Putamen (tissue), 1 donor: ENCODE results near the gene GPS1.

ENCODE experiments used
- DNase-seq: peaks from one replicate; pipeline ENCODE4 v3.0.0-alpha.2; 2016; ENCODE audit warnings: low spot score

Gene GPS1

GRCh38 chr17:82014971-82015310, 36.8 kb upstream of the GPS1 start:
- no peak for DNase-seq

GRCh38 chr17:82015311-82015971, 36.3 kb upstream of the GPS1 start:
- DNase-seq, result no peak

- no peak for DNase-seq
These were observed 35.4 kb upstream of the GPS1 start for GRCh38 chr17:82016061-82016874.

- DNase-seq, result no peak
These were observed 34.7 kb upstream of the GPS1 start for GRCh38 chr17:82016875-82017459.

- no peak for DNase-seq
These were observed 34.0 kb upstream of the GPS1 start for GRCh38 chr17:82017612-82018151.

GRCh38 chr17:82018152-82018988, 33.3 kb upstream of the GPS1 start:
- DNase-seq, result no peak

GRCh38 chr17:82018989-82019689, 32.6 kb upstream of the GPS1 start:
- DNase-seq, result no peak

GRCh38 chr17:82019690-82020571, 31.8 kb upstream of the GPS1 start:
- DNase-seq, result no peak

GRCh38 chr17:82020572-82021106, 31.1 kb upstream of the GPS1 start:
- no peak for DNase-seq

GRCh38 chr17:82021107-82021899, 30.4 kb upstream of the GPS1 start:
- peak; percentile 70 for DNase-seq

- DNase-seq, result no peak
These were observed 29.8 kb upstream of the GPS1 start for GRCh38 chr17:82021900-82022309.

GRCh38 chr17:82022310-82022980, 29.3 kb upstream of the GPS1 start, which contains the start of gene CENPX:
CENPX (minus strand) TSS chr17:82022878; CDS start chr17:82022861, 17 bp downstream.
- DNase-seq, result no peak

- DNase-seq, result peak; percentile 100
These were observed 28.7 kb upstream of the GPS1 start, which contains the start of gene LRRC45 for GRCh38 chr17:82022981-82023446. LRRC45 (plus strand) TSS chr17:82023305; CDS start chr17:82023644, 339 bp downstream.

- DNase-seq, result no peak
These were observed 28.1 kb upstream of the GPS1 start for GRCh38 chr17:82023447-82024241.

GRCh38 chr17:82024859-82025258, 26.8 kb upstream of the GPS1 start:
- DNase-seq, result no peak

- DNase-seq, result no peak
These were observed 26.1 kb upstream of the GPS1 start for GRCh38 chr17:82025401-82026107.

GRCh38 chr17:82028246-82028645, 23.5 kb upstream of the GPS1 start:
- no peak for DNase-seq
